Measurements from ENCODE around the gene NBEAL1.
"Not testable (repeated sequence)": the region's sequence is repeated elsewhere in the genome, so short reads cannot be mapped to it uniquely, and the experiment has no call there.

Gene NBEAL1

DNA sequence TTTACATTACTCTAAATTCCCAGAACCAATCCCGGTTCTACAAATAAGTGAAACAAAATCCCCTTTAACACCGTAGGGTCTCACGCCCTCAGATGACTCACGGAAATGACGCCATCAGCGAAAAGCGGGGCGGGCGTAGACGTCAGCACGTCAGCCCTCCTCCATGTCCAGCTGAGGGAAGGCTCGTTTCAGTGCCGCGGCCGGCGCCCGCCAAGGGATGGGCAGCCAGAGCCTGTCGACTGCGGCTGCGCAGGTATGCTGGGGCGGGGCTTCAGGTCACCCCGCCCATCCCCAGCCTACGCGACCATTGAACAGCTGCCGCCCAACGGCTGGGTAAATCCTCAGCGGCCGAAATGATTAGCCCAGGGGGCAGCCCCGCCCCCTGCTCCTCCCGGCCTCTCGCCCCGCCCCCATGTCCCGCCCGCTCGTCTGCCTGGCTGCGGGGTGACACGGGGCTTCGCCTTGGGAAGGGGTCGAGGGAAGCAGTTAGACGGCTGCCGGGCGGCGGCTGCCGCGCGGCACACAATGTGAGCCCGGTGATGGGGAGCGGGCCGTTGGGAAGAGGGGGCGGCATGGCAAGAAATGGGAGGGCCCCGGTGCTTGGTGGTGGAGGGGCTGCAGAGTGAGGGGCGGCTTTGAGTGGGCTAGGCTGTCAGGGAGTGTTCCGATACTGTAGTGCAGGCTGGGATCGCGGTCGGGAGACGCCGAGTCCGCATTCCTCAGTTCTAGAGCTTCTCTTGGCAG is at the start of gene NBEAL1:
NBEAL1 (plus strand) TSS at position 420 of the 744 bp plus-strand sequence. CDS start 1,510 bp downstream, outside the sequence.
- DNase-seq: peak; percentile 96

DNA sequence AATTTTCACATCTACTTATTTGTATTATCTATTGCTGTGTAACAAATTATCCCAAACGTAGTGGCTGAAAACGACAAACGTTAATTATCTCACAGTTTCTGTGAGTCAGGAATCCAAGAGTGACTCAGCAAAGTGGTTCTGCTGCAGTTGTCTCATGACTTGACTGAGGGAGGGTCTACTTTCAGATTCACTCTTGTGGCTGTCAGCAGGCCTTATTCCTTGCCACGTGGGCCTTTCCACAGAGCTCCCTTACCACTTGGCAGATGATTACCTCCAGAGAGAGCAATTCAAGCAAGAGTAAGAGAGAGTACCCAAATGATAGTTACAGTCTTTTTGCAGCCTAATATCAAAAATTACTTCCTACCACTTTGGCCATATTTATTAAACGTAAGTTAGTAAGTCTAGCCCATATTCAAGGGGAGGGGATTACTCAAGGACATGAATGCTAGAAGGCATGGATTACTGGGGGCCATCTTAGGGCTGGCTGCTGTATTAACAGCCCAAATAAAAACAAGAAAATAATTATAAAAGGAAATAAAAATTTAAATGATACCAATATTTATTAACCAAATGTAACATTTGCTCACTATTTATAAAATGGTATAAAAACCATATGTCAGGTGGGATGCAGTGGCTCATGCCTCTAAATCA is 48.7 kb upstream of the NBEAL1 start:
- no peak for DNase-seq

DNA sequence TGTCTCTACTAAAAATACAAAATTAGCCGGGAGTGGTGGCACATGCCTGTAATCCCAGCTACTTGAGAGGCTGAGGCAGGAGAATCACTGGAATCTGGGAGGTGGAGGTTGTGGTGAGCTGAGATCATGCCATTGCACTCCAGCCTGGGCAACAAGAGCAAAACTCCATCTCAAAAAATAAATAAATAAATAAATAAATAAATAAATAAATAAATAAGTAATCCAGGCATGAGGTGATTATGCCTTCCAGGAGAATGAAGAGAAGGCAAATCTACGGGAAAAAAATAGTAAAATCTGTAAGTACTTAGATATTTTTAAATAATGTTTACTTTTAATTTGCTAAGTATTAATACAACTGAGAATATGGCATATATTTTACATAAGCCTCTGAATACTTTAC is 45.3 kb upstream of the NBEAL1 start:
- DNase-seq: not testable (repeated sequence)

DNA sequence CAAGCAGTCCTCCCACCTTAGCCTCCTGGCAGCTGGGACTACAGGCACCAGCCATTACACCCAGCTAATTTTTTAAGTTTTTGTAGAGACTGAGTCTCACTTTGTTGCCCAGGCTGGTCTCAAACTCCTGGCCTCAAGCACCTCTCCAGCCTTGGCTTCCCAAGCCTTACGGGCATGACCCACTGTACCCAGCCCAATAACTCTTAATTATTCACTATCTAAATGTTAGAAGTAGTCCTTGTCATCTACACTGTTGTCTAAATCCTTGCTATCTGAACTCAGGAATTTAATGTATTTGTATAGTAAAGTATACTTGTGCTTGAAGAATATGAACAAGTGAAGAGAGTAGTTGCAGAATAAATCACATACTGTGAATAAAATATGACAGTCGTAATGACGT is 37.9 kb upstream of the NBEAL1 start:
- no peak for DNase-seq

DNA sequence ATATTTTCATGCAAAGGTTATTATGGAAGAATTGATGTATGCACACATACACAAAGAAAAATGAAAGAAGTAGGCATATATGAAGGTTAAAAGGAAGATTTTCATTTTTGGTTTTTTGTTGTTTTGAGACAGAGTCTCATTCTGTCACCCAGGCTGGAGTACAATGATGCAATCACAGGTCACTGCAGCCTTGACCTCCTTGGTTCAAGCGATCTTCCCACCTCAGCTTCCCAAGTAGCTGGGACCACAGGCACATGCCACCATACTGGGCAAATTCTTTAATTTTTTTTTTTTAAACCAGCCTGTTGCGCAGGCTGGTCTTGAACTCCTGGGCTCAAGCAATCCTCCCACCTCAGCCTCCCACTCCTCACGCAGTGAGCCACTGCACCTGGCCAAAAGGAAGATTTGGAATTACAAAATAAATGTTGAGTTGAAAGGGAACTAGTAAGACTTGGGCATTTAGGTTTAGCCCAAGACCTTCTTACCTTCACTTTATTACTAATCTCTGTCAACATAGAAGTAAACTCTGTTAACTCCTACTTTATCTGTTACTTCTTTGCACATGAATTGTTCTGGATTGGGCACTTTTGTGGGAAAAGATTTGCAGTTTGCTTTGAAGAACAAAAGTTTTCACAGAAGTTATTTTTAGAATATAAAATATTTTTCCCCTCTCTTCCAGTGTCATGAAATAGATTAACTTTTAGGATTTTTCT is 31.7 kb upstream of the NBEAL1 start:
- no peak for DNase-seq

DNA sequence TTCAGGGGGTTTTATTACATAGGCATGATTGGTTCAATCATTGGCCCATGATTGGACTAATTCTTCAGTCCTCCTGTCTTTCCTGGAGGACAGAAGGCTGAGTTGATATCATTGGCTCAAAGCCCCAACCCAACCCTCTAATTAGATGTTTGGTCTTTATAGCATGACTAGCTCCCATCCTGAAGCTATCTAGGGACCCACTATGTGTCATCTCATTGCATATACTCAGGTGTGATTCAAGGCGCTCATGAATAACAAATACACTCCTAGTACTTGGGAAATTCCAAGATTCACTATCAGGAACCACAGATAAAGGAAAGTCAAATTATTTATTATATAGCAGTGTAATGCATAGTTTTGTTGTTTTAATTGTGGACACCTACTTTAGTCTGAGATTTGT is 24.9 kb upstream of the NBEAL1 start:
- no peak for DNase-seq

DNA sequence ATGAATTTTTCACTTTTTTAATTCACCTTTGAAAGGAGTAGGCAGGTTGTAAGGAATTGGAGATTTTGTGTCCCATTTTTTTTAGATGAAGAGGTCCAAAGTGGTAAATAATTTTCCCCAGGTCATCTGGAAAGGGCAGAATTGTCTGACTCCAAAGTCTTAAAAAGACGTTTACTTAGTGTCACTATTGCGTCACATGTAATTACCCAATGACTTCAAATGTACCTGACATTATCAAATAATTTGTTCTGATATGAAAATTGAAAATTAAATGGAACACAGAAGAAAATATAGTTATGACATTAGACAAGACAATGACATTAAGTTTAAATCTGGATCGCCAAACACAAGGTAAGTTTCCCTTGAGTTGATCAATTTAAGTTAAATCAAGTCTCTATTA is 24.2 kb upstream of the NBEAL1 start:
- DNase-seq: no peak

DNA sequence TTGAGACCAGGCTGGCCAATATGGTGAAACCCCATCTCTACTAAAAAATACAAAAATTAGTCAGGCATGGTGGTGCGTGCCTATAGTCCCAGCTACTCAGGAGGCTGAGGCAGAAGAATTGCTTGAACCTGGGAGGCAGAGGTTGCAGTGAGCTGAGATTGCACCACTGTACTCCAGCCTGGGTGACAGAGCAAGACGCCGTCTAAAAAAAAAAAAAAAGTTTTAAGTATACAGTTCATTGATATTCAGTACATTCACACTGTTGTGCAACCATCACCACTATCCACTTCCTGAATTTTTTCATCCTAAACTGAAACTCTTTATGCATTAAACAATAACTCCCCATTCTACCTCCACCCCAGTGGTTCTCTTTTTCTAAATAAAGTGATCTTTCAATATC is 17.6 kb upstream of the NBEAL1 start:
- not testable (repeated sequence) for DNase-seq

DNA sequence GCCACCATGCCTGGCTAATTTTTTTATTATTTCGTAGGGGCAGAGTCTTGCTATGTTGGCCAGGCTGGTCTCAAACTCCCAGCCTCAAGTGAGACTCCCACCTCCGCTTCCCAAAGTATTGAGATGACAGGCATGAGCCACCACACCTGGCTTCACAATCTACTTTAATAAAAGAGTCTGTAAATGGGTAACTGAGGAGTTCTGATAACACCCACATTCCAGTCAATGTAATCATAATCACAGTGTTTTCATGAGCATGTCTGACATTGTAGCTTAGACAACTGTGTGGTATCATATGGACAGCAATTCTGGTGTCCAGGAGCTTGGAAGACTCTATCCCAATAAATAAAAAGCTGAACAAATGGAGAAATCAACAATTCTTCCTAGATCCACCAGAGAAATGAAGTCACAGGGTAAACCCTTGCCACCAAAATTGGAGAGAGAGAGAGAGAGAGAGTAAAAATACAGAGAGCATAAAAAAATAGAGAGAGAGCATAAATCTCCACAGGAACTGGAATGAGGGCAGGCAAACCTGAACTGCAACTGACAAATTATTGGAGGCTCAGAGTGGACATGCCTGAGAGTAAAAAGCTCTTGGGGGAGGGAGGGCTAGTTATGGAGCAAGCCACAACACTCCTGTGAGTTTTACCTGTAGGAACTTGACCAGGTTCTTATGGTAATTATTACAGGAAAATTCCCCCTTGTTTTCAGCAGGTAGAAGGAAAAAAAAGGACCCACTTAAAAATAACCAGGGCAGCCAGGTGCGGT is 12.4 kb upstream of the NBEAL1 start:
- no peak for DNase-seq

DNA sequence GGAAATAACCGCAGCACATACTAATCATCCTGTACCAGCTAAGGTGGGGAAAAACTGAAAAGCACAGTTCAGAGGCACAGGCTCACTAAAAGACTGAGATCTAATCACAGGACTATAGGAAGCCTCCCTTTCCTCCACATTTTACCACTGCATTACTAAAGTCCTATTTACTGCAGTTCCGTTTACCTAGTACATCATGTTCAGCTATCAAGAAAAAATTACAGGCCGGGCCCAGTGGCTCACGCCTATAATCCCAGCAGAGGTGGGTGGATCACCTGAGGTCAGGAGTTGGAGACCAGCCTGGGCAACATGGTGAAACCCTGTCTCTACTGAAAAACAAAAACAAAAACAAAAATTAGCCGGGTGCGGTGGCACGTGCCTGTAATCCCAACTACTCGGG is 11.0 kb upstream of the NBEAL1 start:
- DNase-seq: no peak

DNA sequence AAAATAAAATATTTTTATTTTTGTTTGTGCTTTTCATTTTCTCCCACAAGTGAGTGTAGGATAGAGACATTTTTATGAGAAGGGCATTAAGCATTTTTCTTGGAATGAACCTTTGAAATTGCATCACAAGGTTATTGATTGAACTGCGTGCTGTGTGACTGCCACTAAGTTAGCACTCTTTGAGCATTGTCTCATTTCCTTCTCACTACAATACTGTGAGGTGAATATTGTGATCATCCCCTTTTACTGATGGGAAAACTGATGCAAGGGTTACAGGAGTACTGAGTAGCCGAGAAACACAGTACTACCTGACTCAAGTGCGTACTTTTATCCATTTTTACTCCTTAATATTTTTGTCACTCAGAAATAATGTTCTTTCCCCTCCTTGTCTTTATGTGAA is 2.0 kb downstream of the NBEAL1 start:
- DNase-seq: no peak

DNA sequence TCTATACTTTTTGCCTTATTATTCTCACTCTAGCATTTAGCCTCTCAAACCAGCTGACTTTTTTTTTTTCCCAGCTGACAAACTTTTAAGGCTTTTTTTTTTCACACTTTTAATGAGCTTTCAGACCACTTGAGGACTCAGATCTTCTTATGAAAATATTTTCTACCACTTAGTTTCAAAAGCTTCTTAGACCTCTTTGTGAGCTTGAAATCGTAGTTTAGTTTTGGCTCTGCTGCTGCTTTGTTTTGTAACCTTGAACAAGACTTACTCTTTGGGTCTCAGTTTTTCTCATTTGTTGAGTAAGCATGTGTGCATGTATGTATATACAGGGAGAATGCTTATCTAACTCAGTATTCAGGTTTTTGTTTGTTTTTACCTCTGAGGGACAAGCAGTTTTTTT is 3.5 kb downstream of the NBEAL1 start:
- no peak for DNase-seq

DNA sequence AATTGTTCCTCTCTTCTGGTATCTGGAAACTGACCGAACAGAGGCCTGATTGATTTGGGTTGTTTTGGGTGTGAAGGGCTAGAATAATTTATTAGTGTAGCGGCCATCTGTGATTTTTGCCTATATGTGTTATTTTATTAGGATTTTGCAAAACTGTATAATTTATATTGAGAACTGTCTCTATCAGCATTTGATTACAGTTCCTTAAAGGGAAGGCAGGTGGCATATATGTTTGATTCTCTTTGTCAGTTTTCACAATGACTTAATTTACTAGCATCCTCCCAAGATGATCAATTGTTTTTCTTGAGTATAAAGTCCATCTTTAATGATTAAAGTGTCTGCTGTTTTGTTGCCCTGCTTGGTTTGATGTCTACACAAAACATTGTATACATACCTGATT is 4.5 kb downstream of the NBEAL1 start:
- DNase-seq: no peak

DNA sequence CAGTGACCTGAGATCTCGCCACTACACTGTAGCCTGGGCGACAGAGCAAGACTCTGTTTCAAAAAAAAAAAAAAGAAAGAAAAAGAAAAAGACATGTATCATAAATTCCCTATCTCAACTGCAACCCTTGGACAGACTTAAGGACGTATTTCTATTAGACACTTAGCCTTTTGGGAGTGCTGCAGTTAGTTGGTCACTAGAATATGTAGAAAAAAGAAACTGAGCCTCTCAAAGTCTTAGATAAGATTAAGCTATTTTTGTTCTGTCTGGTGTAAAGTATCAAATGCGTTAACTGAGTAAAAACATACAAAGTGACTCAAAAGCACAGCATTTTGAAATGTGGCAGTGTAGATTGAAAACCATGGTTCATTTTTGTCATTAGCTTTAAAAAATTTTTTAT is 7.3 kb downstream of the NBEAL1 start:
- no peak for DNase-seq

DNA sequence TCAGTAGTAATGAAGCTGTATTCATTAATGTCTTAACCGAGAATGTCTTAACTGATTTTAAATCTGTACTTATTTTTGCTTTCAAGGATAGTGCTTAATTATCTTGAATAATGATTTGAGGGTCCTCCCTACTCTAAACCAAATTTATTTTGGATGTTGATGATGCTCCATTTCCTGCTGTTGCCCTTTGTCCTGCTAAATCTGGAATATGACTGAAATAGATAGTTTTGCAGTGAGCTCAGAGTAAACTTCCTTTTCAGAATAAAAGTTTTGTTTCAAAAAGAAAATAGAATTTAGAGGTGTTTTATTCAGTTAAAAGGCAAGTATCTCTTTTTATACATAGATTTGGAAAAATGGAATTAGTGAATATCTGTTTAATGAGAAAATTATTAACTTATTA is 8.1 kb downstream of the NBEAL1 start:
- DNase-seq: no peak

DNA sequence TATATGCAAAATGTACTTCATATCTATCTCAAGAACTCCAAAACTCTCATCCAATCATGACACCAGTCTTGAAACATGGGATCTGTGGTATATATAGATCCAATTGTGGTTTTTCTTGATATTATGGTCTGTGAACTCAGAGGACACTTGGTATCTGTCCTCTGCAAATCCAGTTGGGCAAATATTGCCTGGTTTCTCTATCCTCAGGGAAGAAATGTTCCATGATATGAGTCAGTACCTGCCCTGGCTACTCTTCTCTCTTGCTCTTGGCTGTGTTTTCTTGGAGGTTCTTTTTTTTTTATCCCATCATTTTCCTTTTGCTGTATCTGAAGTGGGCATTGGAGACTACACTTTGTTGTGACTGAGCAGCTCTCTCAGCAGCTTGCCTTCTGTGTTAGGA is 10.9 kb downstream of the NBEAL1 start:
- no peak for DNase-seq

DNA sequence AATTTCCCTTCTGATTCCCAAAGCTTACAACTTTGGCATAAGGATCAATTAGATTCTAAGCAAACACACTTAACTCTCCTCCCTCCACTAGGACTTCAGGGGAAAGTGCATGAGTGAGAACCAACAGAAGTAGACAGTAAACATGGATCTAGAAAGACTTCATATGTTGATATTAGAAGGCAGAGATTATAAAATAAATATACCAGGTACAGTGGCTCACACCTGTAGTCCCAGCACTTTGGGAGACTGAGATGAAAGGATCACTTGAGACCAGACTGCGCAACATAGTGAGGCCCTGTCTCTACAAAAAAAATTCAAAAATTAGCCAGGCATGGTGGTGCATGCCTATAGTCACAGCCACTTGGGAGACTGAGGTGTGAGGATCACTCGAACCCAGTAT is 15.9 kb downstream of the NBEAL1 start:
- DNase-seq: no peak

DNA sequence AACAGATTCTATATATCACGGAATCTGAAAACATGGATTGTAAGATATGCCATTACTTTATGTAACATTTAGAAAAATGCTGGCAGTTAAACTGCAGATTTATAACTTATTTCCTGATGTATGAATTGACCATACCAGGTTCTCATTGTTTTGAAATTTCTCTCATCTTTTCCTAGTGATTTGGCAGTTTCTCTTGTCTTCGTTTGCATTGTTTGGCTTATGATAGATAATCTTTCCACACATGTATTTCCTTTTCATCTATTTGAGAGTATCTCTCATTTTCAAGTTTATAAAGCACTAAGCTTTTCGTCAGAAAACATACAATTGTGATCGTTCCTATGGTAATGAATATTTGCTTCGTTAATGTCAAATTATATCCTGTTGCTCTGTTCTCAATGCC is 16.3 kb downstream of the NBEAL1 start:
- no peak for DNase-seq

DNA sequence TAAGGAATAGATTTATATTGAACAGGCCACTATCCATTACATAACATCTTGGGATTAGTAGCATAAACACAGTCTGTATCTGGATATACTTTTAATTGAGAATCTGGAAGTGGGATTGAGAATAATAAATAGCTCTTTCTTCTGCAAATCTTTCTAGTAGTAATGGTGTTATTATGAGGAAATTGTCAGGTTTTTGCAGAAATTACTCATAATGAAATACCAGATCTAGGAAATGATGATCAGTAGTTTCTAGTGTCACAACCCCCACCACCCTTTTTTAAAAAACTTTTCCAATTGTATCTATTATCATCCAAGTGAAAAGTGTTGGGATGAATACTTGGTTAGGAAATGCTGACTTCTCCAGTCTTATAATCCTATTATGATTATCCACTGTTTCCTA is 18.7 kb downstream of the NBEAL1 start:
- DNase-seq: no peak

DNA sequence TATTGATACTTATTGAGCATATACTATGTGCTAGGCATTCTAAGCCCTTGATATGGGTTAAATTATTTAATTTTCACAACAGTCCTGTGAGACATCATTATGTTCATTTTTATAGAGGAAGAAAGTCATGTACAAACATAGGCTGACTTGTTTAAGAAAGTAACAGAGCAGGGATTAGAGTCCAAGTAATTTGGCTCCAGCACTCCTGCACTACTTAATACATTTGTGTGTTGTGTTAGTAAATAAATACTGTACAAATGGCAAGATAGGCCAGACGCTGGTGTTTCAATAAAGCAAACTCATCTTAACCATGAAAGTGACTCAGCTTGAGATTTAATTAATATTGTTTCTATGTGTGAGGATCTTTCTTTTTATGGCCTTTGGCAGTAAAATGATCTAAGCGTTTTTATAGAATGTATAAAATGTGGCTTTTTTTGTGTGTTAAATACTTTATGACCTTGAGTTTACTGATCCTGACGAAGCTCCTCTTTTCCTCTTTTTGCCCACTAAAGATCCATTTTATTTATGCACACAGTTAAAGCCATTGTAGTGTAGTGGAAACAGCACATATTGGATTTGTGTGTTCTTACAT is 21.3 kb downstream of the NBEAL1 start:
- no peak for DNase-seq

DNA sequence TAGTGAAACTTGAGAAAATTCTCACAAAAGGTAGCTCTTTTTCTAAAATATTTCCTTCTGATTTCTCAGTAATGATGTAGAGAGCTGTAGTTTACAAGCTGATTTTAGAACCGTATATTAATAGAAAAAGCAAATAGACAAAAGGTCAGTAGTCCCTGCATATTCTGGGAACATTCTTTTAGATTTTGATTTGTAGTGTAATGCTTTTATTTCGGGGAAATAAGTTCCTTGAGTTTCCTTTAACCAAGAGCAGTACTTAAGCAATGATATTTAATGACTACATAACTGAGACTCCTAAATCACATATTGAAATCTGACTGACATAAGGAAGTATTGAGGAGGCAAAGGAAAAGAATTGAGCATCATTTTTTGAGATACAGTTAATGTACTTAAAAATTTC is 22.4 kb downstream of the NBEAL1 start:
- no peak for DNase-seq

DNA sequence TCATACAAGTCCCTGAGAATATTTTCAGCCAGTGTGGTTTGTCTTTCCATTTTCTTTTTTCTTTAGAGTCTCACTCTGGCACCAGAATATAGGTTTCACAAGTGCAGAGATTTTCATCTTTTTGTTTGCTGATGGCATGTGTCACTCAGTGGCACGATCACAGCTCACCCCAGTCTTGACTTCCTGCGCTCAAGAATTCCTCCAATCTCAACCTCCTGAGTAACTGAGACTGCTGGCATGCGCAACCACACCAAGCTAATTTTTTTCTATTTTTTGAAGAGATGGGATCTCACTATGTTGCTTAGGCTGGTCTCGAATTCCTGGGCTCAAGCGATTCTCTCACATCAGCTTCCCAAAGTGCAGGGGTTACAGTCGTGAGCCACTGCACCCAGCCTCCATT is 23.9 kb downstream of the NBEAL1 start:
- no peak for DNase-seq

DNA sequence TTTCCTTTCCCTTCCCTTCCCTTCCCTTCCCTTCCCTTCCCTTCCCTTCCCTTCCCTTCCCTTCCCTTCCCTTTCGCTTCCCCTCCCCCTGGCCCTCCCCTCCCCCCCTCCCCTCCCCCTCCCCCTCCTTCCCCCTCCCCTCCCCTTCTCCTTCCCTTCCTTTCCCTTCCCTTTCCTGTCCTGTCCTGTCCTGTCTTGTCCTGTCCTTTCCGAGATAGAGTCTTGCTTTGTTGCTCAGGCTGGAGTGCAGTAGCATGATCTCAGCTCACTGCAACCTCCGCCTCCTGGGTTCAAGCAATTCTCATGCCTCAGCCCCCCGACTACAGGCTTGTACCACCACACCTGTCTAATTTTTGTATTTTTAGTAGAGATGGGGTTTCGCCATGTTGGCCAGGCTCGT is 24.5 kb downstream of the NBEAL1 start:
- not testable (repeated sequence) for DNase-seq

All from COR-L47 (cell line).